OCI-LY3 (cell line): ENCODE data around the gene RNF115.

Experiments
- CTCF ChIP-seq: fragments of 200-600, 300-600 bp; sonication (generic); IDR thresholded peaks from 2 replicates; pipeline ENCODE4 v1.5.1; 2014; ENCODE audit warnings: antibody characterized with exemption, low read length, low read depth
- EZH2phosphoT487 ChIP-seq: fragments of 200-600 bp; shearing (Covaris generic); IDR thresholded peaks from 2 replicates; pipeline ENCODE4 v1.6.1; 2018; ENCODE audit warnings: antibody characterized with exemption, mixed run types, low read depth

GRCh38 chr1:145799806-145800205, 24.1 kb downstream of the RNF115 start:
- no peak for TF ChIP-seq CTCF
- TF ChIP-seq EZH2phosphoT487 = no peak
